Stimulated activated CD4-positive, alpha-beta T cell treated with anti-CD3 and anti-CD28 coated beads, Interleukin-2, amount 100 ng/mL, for 48 hours (primary cell): ENCODE measurements around the gene TEN1.

Experiments used
- DNase-seq, 2 donors: peaks; one replicate each; pipeline ENCODE4 v3.0.0-alpha.2; 2020

TEN1 gene

GRCh38 chr17:76008208-76008607 lies 29.2 kb downstream of the TEN1 start:
- DNase-seq: no peak

DNA sequence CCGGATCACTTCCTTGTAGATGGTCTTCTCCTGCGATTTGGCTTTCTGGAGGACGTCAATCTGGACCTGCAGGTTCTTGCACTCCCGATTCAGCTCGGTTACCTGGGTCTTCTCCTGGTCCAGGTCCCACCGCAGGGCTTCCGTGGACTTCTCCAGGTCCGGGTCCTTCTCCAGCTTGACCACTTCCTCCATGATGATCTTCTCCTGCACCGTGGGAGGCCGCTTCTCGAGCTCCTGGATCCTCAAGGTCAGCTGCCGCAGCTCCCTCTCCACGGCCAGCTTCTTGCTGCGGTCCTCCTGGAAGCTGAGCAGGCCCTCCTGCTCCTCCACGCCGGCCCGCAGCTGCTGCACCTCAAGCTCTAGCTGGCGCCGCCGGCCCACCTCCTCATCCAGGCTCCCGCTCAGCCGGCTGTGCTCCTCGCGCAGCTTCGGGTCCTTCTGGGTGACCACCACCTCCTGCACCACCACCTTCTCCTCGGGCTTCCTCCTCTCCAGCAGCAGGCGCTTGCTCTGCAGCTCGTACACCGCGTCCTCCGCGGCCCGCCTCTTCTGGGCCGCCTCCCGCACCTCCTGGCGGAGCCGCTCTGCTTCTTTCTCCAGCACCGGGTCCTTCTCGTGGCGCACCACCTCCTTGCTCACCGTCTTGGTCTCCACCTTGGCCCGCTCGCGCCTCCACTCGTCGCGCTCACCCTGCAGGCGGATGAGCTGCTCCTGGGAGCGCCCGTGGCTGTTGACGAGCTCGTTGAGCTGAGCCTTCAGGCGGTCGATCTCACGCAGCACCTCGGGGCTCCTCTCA lies 29.8 kb downstream of the TEN1 start:
- DNase-seq: no peak

- no peak for DNase-seq
Observed at GRCh38 chr17:76009447-76009846, 30.4 kb downstream of the TEN1 start.

GRCh38 chr17:76009969-76010661 lies 31.1 kb downstream of the TEN1 start:
- no peak for DNase-seq

GRCh38 chr17:76011951-76012350 lies 32.9 kb downstream of the TEN1 start:
- no peak for DNase-seq

DNA sequence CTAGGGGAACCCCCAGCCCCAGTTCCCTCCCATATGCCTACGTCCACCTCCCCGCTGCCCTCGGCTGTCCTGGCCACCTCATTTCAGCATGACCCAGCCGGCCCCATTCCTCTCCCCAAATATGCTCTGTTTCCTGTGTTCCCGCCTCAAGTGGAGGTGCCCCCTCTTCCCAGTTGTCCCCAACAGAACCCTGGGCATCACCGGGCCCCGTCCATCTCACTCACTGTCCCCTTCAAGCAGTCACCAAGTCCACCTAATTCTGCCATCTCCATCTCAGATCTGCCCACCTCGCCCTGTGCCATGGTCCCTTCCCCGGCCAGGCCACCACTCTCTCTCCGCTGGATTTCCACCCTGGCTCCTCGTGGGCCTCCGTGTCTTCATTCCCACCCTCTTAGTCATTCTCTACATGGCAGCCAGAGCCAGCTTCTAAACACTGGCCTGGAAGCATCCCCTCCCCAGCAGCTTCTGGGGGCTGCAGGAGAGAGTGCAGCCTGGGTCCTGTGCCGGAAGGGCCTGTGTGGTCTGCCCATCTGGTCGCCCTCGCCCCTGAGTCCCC lies 34.4 kb downstream of the TEN1 start:
- DNase-seq: no peak

- peak; percentile 75 to 79 for DNase-seq
Observed at GRCh38 chr17:76014100-76014924, 35.3 kb downstream of the TEN1 start.

GRCh38 chr17:76014925-76015261 lies 35.9 kb downstream of the TEN1 start:
- DNase-seq: no peak

- no peak for DNase-seq
Observed at GRCh38 chr17:76017481-76018339, 38.7 kb downstream of the TEN1 start.

DNA sequence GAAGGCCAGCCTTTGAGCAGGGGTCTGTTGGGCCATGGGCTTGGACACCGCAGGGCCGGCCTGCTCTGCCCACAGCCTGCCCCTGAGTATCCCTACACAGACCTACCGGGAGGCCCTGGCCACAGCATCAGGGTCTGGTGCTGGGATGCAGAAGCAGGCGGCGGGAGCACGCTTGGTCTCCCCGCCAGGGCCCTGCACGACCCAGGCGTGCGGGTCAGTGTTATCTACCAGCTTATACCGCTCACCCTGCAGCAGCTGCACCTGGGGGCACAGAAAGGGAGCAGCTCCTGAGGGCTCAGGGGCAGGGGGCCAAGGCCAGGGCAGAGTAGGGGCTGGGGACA lies 39.3 kb downstream of the TEN1 start:
- no peak for DNase-seq

- DNase-seq: no peak
Observed at GRCh38 chr17:76018801-76019200, 39.8 kb downstream of the TEN1 start.

- no peak for DNase-seq
Observed at GRCh38 chr17:76019833-76020467, 40.9 kb downstream of the TEN1 start.

DNA sequence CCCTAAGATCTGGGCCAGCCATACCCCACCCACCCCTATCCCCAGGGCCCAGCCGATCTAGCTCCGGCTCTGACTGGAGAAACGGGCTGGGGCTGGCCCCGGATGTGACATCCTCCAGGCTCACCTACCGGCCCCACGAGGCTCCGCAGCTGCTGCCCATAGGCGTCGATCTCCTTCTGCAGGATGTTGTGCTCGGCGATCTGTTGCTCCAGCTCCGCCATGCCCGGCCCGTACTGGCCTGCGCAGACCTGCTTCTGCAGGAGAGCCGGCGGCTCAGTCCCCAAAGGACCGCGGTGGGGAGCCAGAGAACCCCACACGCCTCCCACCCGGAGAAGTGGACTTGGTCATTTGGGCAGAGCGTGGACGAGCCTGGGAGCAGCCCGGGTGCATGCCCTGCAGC lies 43.2 kb downstream of the TEN1 start:
- no peak for DNase-seq

GRCh38 chr17:76022973-76023899 lies 44.2 kb downstream of the TEN1 start:
- no peak for DNase-seq

GRCh38 chr17:76023900-76024237 lies 44.8 kb downstream of the TEN1 start:
- no peak for DNase-seq

GRCh38 chr17:76024353-76024752 lies 45.3 kb downstream of the TEN1 start:
- DNase-seq: no peak

DNA sequence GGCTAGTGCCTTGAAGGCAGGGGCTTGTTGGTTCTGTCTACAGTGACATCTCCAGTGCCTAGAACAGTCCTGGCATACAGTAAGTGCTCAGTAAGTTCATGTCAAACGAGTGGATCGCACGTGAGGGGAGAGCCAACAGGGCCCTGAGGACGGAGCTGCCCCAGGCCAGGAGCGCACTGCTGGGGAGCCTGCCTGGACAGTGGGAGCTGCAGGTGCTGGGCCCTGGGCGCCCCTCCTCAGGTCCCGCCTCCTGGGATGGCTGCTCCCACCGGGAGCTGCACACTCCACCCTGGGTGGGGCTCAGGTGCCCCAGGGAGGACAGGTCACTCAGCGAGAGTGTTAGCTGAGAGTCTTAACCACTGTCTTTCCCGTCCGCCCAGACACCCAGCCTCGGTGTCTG lies 46.3 kb downstream of the TEN1 start:
- no peak for DNase-seq

- no peak for DNase-seq
Observed at GRCh38 chr17:76026714-76027158, 47.7 kb downstream of the TEN1 start.

DNA sequence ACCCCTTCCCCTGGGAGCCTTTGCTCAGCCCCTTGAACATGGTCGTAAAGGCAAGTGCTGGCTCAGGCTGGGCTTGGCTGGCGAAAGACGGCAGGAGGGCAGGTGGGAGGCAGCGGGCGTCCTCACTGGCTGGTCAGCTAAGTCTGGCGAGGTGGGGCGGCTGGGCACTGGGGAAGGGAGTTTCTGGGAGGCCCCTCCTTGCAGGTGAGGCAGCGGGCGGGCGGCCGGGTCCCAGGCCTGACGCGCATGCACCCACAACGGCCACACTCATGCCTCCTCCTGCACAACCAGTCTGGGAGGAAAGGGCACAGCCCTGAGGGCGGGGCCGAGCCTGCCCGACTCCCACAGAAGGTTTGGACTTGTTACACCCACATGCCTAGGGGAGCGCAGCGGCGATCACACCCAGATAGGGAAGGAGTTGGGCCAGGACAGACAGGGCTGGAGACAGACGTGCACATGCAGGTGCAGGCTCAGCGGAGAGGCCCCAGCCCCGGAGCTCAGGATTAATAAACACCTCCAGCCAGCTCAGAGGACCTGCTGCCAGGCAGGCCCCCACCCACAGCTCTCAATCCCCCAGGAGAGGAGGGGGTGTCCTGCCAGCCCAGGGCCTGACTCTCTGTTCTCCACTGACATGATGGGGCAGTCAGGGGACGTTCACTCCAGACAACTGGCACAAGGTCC lies 48.3 kb downstream of the TEN1 start, which contains the start of gene EVPL:
Gene EVPL, minus strand, starts transcription at position 148 of the 681 bp plus-strand sequence. Its CDS starts 108 bp downstream, at position 40.
- no peak for DNase-seq
